Measurements from ENCODE around the gene TFDP1. TPM values are rescaled to one million over a fixed set of nuclear protein-coding genes. Genes with fewer than 3 reads are reported as not detected.

The TFDP1 gene
- total RNA-seq, 4 donors from 2014 or later, result 48.0 to 84.2 (median 53.9) TPM

GRCh38 chr13:113552786-113553434 lies 31.6 kb upstream of the TFDP1 start:
- intact Hi-C loops (cut with DNase I), result no loop called here
- TF ChIP-seq CTCF (IDR thresholded peaks at IDR 0.05), result no peak
- no peak for TF ChIP-seq POLR2A (IDR thresholded peaks at IDR 0.05)
- DNase-seq, result no peak
- H3K36me3 ChIP-seq, result no peaks in the 10 kb centered on the region
- 82 to 87% methylated on average over 16 of the region's 16 CpGs for WGBS, 2 donors
- peaks cover 7 to 15% of the 10 kb centered on the region in 2 donors for H3K4me1 ChIP-seq
- H3K9me3 ChIP-seq, result no peaks in the 10 kb centered on the region
- H3K27me3 ChIP-seq, result no peaks in the 10 kb centered on the region
- H3K4me3 ChIP-seq (replicated peaks in 1 of 3), result no peak overlapping the region
- H3K27ac ChIP-seq, result no peak overlapping the region

- no peaks in the 10 kb centered on the region for H3K27me3 ChIP-seq
- peaks cover 0 to 8% of the 10 kb centered on the region in 2 donors for H3K4me1 ChIP-seq
- H3K27ac ChIP-seq, result no peak overlapping the region
- H3K36me3 ChIP-seq, result no peaks in the 10 kb centered on the region
- intact Hi-C loops (cut with DNase I), result no loop called here
- H3K9me3 ChIP-seq, result no peaks in the 10 kb centered on the region
- TF ChIP-seq POLR2A (IDR thresholded peaks at IDR 0.05) (no peak), CTCF (IDR thresholded peaks at IDR 0.05) (no peak)
- no peak overlapping the region for H3K4me3 ChIP-seq (replicated peaks in 1 of 3)
- DNase-seq, result no peak
- 82 to 83% methylated on average over 14 to 16 of the region's 16 CpGs for WGBS, 2 donors
These were observed 30.8 kb upstream of the TFDP1 start for GRCh38 chr13:113553511-113554332.

- DNase-seq, result no peak
- Histone ChIP-seq H3K27ac (no peak overlapping the region), H3K4me1 (peaks cover 0 to 5% of the 10 kb centered on the region in 2 donors), H3K4me3 (replicated peaks in 1 of 3) (no peak overlapping the region), H3K36me3 (no peaks in the 10 kb centered on the region), H3K9me3 (no peaks in the 10 kb centered on the region), H3K27me3 (no peaks in the 10 kb centered on the region)
- TF ChIP-seq POLR2A (IDR thresholded peaks at IDR 0.05) (no peak), CTCF (IDR thresholded peaks at IDR 0.05) (no peak)
- intact Hi-C loops (cut with DNase I), result no loop called here
- 90 to 92% methylated on average over 9 of the region's 9 CpGs for WGBS, 2 donors
These were observed 30.2 kb upstream of the TFDP1 start for GRCh38 chr13:113554333-113554700.

- Histone ChIP-seq H3K9me3 (no peaks in the 10 kb centered on the region), H3K27me3 (no peaks in the 10 kb centered on the region), H3K4me3 (replicated peaks in 1 of 3) (no peak overlapping the region), H3K36me3 (no peaks in the 10 kb centered on the region), H3K27ac (no peak overlapping the region), H3K4me1 (peaks cover 0 to 5% of the 10 kb centered on the region in 2 donors)
- intact Hi-C loops (cut with DNase I), result no loop called here
- no peak for TF ChIP-seq CTCF (IDR thresholded peaks at IDR 0.05)
- no peak for TF ChIP-seq POLR2A (IDR thresholded peaks at IDR 0.05)
- 75 to 87% methylated on average over 4 of the region's 4 CpGs for WGBS, 2 donors
- no peak for DNase-seq
These were observed 29.4 kb upstream of the TFDP1 start for GRCh38 chr13:113555141-113555540.

- 92 to 96% methylated on average over 5 of the region's 5 CpGs for WGBS, 2 donors
- Histone ChIP-seq H3K4me3 (replicated peaks in 1 of 3) (no peak overlapping the region), H3K9me3 (no peaks in the 10 kb centered on the region), H3K27ac (no peak overlapping the region), H3K4me1 (peaks cover 0 to 5% of the 10 kb centered on the region in 2 donors), H3K27me3 (no peaks in the 10 kb centered on the region), H3K36me3 (no peaks in the 10 kb centered on the region)
- TF ChIP-seq CTCF (IDR thresholded peaks at IDR 0.05), result no peak
- no peak for TF ChIP-seq POLR2A (IDR thresholded peaks at IDR 0.05)
- intact Hi-C loops (cut with DNase I), result no loop called here
- DNase-seq, result no peak
These were observed 27.5 kb upstream of the TFDP1 start for GRCh38 chr13:113557013-113557412.

Data from thyroid gland (tissue), 4 donors.